ENCODE results near the gene UBE2H.

- TF ChIP-seq, protein P1, sequence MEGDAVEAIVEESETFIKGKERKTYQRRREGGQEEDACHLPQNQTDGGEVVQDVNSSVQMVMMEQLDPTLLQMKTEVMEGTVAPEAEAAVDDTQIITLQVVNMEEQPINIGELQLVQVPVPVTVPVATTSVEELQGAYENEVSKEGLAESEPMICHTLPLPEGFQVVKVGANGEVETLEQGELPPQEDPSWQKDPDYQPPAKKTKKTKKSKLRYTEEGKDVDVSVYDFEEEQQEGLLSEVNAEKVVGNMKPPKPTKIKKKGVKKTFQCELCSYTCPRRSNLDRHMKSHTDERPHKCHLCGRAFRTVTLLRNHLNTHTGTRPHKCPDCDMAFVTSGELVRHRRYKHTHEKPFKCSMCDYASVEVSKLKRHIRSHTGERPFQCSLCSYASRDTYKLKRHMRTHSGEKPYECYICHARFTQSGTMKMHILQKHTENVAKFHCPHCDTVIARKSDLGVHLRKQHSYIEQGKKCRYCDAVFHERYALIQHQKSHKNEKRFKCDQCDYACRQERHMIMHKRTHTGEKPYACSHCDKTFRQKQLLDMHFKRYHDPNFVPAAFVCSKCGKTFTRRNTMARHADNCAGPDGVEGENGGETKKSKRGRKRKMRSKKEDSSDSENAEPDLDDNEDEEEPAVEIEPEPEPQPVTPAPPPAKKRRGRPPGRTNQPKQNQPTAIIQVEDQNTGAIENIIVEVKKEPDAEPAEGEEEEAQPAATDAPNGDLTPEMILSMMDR (IDR thresholded peaks at IDR 0.05): no peak
- TF ChIP-seq POLR2AphosphoS5 (IDR thresholded peaks at IDR 0.05) (peak in 1 of 2 donors; percentile 49), EP300 (IDR thresholded peaks at IDR 0.05) (no peak)
Observed at GRCh38 chr7:129831424-129832058, 121.2 kb downstream of the UBE2H start.
